Measurements from ENCODE around the gene CELSR1. TPM values are rescaled to one million over a fixed set of nuclear protein-coding genes. Genes with fewer than 3 reads are reported as not detected.

The CELSR1 gene
- polyA plus RNA-seq (2013, experiment 1 of 2), result 4.0 TPM
- 4.0 TPM for polyA plus RNA-seq (2013, experiment 2 of 2)

- peak within 1 kb of the TSS; percentile 51 for H3K18ac ChIP-seq (ENCODE audit: low read length)
- H3K9ac ChIP-seq (ENCODE audit: low read length), result peak within 1 kb of the TSS; percentile 50
- H3K79me1 ChIP-seq (ENCODE audit: low read length), result no peaks in the 10 kb centered on the region
- peak within 1 kb of the TSS; percentile 30 for H3K4me3 ChIP-seq (ENCODE audit: low read length)
- H4K8ac ChIP-seq (ENCODE audit: low read depth, low read length), result no peak within 1 kb of the TSS
- WGBS (ENCODE audit: extremely low coverage, insufficient coverage, low lambda C conversion rate), result no CpG with 5 or more reads among the region's 101 CpGs
- H3K23ac ChIP-seq (ENCODE audit: low read length), result no peak within 1 kb of the TSS
- peak; percentile 50 for DNase-seq
- no peaks in the 10 kb centered on the region for H3K36me3 ChIP-seq (ENCODE audit: control insufficient read depth, insufficient read depth, low read length)
- no peak within 1 kb of the TSS for H2BK120ac ChIP-seq (ENCODE audit: low read depth, low read length)
- no peak within 1 kb of the TSS for H2BK15ac ChIP-seq (replicated peaks; ENCODE audit: low read depth)
- no peaks in the 10 kb centered on the region for H3K79me2 ChIP-seq (ENCODE audit: control insufficient read depth, insufficient read depth, low read length)
- H3K4ac ChIP-seq (ENCODE audit: low read depth, low read length), result no peak within 1 kb of the TSS
- H2BK5ac ChIP-seq (ENCODE audit: low read length), result no peak within 1 kb of the TSS
- H3K4me2 ChIP-seq (ENCODE audit: low read length), result peak within 1 kb of the TSS; percentile 68
- H3K27me3 ChIP-seq (ENCODE audit: insufficient read depth, low read length, poor library complexity), result peaks cover 16% of the 10 kb centered on the region
- H2AK5ac ChIP-seq (ENCODE audit: low read length), result no peak within 1 kb of the TSS
- H4K5ac ChIP-seq (ENCODE audit: low read length), result no peak within 1 kb of the TSS
- H3K4me1 ChIP-seq (ENCODE audit: control insufficient read depth, low read depth, low read length), result no peaks in the 10 kb centered on the region
- H3K56ac ChIP-seq (ENCODE audit: low read length), result peak within 1 kb of the TSS; percentile 88
- no peak within 1 kb of the TSS for H3K27ac ChIP-seq (ENCODE audit: low read depth, low read length)
Measured at GRCh38 chr22:46537225-46537945, at the start of gene CELSR1. TSS of gene CELSR1 (minus strand) at chr22:46537620. CDS start at chr22:46537170, 450 bp downstream.

DNA sequence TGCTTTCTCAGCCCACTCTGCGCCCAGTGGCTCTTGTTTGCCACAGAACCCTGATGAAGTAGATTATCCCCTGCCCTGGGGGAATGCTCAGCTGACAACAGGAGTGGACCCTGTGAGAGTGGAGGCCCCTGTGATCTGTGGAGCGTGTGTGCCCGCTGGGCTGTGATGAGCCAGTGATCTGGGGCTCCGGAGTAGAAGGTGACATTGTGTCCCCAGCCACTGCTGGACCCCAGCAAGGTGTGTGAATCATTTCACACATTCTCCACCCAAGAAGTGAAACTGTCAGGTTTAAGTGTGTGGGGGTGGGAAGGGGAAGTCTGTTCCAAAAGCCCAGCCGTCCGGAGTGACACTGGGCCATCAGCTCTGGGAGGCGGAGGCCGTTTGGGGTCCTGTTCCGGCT lies 49.6 kb upstream of the CELSR1 start:
- Histone ChIP-seq H3K36me3 (ENCODE audit: control insufficient read depth, insufficient read depth, low read length) (no peaks in the 10 kb centered on the region), H3K27me3 (ENCODE audit: insufficient read depth, low read length, poor library complexity) (no peaks in the 10 kb centered on the region), H2BK15ac (replicated peaks; ENCODE audit: low read depth) (no peak overlapping the region), H3K4me3 (ENCODE audit: low read length) (no peak overlapping the region), H3K79me1 (ENCODE audit: low read length) (peaks cover 7% of the 10 kb centered on the region), H3K4me2 (ENCODE audit: low read length) (no peak overlapping the region), H3K18ac (ENCODE audit: low read length) (no peak overlapping the region), H4K5ac (ENCODE audit: low read length) (no peak overlapping the region), H3K4me1 (ENCODE audit: control insufficient read depth, low read depth, low read length) (peaks cover 9% of the 10 kb centered on the region), H3K56ac (ENCODE audit: low read length) (no peak overlapping the region), H3K27ac (ENCODE audit: low read depth, low read length) (no peak overlapping the region), H3K9ac (ENCODE audit: low read length) (no peak overlapping the region), H4K8ac (ENCODE audit: low read depth, low read length) (no peak overlapping the region), H2AK5ac (ENCODE audit: low read length) (no peak overlapping the region), H2BK5ac (ENCODE audit: low read length) (no peak overlapping the region), H2BK120ac (ENCODE audit: low read depth, low read length) (no peak overlapping the region), H3K79me2 (ENCODE audit: control insufficient read depth, insufficient read depth, low read length) (no peaks in the 10 kb centered on the region), H3K23ac (ENCODE audit: low read length) (no peak overlapping the region), H3K4ac (ENCODE audit: low read depth, low read length) (no peak overlapping the region)
- no peak for DNase-seq
- WGBS (ENCODE audit: extremely low coverage, insufficient coverage, low lambda C conversion rate), result no CpG with 5 or more reads among the region's 9 CpGs

DNA sequence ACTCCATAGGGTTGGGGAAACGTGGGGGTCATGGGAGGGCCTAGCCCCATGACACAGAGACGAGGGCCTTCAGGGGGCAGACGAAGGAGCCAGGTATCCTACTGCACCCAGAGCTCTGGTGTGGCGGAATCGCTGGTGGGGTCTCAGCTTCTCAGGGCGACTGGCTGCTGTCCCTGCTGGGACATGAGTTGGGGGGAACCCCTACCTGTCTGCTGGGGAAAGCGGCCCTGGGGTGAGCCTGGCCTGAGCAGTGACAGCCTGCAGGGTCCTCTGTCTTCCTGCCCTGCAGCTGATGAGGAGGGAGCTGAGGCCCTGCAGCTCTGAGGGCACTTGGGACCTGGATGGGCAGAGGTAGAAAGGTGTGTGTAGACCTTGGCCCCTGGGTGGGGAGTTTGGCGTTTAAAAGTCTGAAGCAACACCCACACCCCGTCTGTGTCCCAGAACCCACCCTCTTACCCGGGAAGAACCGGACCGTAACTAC lies 49.2 kb upstream of the CELSR1 start:
- H4K5ac ChIP-seq (ENCODE audit: low read length), result no peak overlapping the region
- peaks cover 7% of the 10 kb centered on the region for H3K79me1 ChIP-seq (ENCODE audit: low read length)
- no peak overlapping the region for H2AK5ac ChIP-seq (ENCODE audit: low read length)
- H3K18ac ChIP-seq (ENCODE audit: low read length), result no peak overlapping the region
- no peak overlapping the region for H3K4me2 ChIP-seq (ENCODE audit: low read length)
- H3K23ac ChIP-seq (ENCODE audit: low read length), result no peak overlapping the region
- H3K79me2 ChIP-seq (ENCODE audit: control insufficient read depth, insufficient read depth, low read length), result no peaks in the 10 kb centered on the region
- H3K4ac ChIP-seq (ENCODE audit: low read depth, low read length), result no peak overlapping the region
- H3K56ac ChIP-seq (ENCODE audit: low read length), result no peak overlapping the region
- H2BK120ac ChIP-seq (ENCODE audit: low read depth, low read length), result no peak overlapping the region
- H3K4me1 ChIP-seq (ENCODE audit: control insufficient read depth, low read depth, low read length), result peaks cover 9% of the 10 kb centered on the region
- no peaks in the 10 kb centered on the region for H3K36me3 ChIP-seq (ENCODE audit: control insufficient read depth, insufficient read depth, low read length)
- no peak for DNase-seq
- no peak overlapping the region for H3K9ac ChIP-seq (ENCODE audit: low read length)
- no peak overlapping the region for H3K4me3 ChIP-seq (ENCODE audit: low read length)
- H2BK5ac ChIP-seq (ENCODE audit: low read length), result no peak overlapping the region
- WGBS (ENCODE audit: extremely low coverage, insufficient coverage, low lambda C conversion rate), result no CpG with 5 or more reads among the region's 12 CpGs
- H3K27me3 ChIP-seq (ENCODE audit: insufficient read depth, low read length, poor library complexity), result no peaks in the 10 kb centered on the region
- H2BK15ac ChIP-seq (replicated peaks; ENCODE audit: low read depth), result no peak overlapping the region
- no peak overlapping the region for H3K27ac ChIP-seq (ENCODE audit: low read depth, low read length)
- H4K8ac ChIP-seq (ENCODE audit: low read depth, low read length), result no peak overlapping the region

- Histone ChIP-seq H2AK5ac (ENCODE audit: low read length) (no peak overlapping the region), H4K5ac (ENCODE audit: low read length) (no peak overlapping the region), H2BK5ac (ENCODE audit: low read length) (no peak overlapping the region), H3K36me3 (ENCODE audit: control insufficient read depth, insufficient read depth, low read length) (no peaks in the 10 kb centered on the region), H2BK120ac (ENCODE audit: low read depth, low read length) (no peak overlapping the region), H4K8ac (ENCODE audit: low read depth, low read length) (no peak overlapping the region), H3K56ac (ENCODE audit: low read length) (no peak overlapping the region), H3K4ac (ENCODE audit: low read depth, low read length) (no peak overlapping the region), H3K4me2 (ENCODE audit: low read length) (no peak overlapping the region), H3K23ac (ENCODE audit: low read length) (no peak overlapping the region), H3K18ac (ENCODE audit: low read length) (no peak overlapping the region), H3K79me2 (ENCODE audit: control insufficient read depth, insufficient read depth, low read length) (no peaks in the 10 kb centered on the region), H3K9ac (ENCODE audit: low read length) (no peak overlapping the region), H3K79me1 (ENCODE audit: low read length) (peaks cover 9% of the 10 kb centered on the region), H2BK15ac (replicated peaks; ENCODE audit: low read depth) (no peak overlapping the region), H3K27ac (ENCODE audit: low read depth, low read length) (no peak overlapping the region), H3K4me1 (ENCODE audit: control insufficient read depth, low read depth, low read length) (peaks cover 9% of the 10 kb centered on the region), H3K27me3 (ENCODE audit: insufficient read depth, low read length, poor library complexity) (no peaks in the 10 kb centered on the region), H3K4me3 (ENCODE audit: low read length) (no peak overlapping the region)
- no CpG with 5 or more reads among the region's 12 CpGs for WGBS (ENCODE audit: extremely low coverage, insufficient coverage, low lambda C conversion rate)
- no peak for DNase-seq
Measured at GRCh38 chr22:46586123-46586519, 48.7 kb upstream of the CELSR1 start.

DNA sequence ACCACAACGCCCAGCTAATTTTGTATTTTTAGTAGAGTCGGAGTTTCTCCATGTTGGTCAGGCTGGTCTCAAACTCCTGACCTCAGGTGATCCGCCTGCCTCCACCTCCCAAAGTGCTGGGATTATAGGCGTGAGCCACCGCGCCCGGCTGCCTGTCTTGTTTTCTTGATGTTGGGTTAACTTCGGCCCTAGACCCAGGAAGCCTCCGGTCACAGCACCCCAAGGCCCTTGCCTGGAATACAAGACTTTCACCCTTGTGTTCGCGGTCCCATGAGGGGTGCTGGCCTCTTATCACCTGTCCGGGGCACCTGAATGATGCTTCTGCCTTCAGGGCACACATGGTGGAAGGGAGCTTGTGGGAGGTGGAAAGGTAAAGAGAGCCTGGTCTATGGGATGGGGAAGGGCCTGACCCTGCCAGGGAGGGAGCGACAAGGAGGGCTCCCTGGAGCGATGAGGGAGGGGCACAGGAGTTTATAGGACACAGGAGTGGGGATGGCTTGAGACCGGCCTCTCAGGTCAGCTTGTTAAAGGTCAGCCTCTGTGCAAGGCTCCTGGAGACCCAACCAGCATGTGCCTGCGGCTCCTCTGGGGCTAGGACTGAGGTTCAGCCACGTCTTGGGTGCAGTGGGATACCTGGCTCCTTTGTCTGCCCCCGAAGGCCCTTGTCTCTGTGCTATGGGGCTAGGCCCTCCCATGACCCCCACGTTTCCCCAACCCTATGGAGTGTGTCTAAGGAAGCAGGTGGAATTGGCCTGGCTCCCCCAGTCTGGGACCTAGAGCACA lies 48.1 kb upstream of the CELSR1 start:
- no peak overlapping the region for H2BK15ac ChIP-seq (replicated peaks; ENCODE audit: low read depth)
- no peak overlapping the region for H4K5ac ChIP-seq (ENCODE audit: low read length)
- H3K79me1 ChIP-seq (ENCODE audit: low read length), result peaks cover 9% of the 10 kb centered on the region
- H4K8ac ChIP-seq (ENCODE audit: low read depth, low read length), result no peak overlapping the region
- H3K9ac ChIP-seq (ENCODE audit: low read length), result no peak overlapping the region
- H3K27ac ChIP-seq (ENCODE audit: low read depth, low read length), result no peak overlapping the region
- no peaks in the 10 kb centered on the region for H3K79me2 ChIP-seq (ENCODE audit: control insufficient read depth, insufficient read depth, low read length)
- no peak overlapping the region for H3K4me2 ChIP-seq (ENCODE audit: low read length)
- H3K56ac ChIP-seq (ENCODE audit: low read length), result no peak overlapping the region
- no peak overlapping the region for H3K4me3 ChIP-seq (ENCODE audit: low read length)
- no peak overlapping the region for H3K18ac ChIP-seq (ENCODE audit: low read length)
- H3K27me3 ChIP-seq (ENCODE audit: insufficient read depth, low read length, poor library complexity), result no peaks in the 10 kb centered on the region
- H3K23ac ChIP-seq (ENCODE audit: low read length), result no peak overlapping the region
- no CpG with 5 or more reads among the region's 19 CpGs for WGBS (ENCODE audit: extremely low coverage, insufficient coverage, low lambda C conversion rate)
- no peak overlapping the region for H2BK5ac ChIP-seq (ENCODE audit: low read length)
- H2AK5ac ChIP-seq (ENCODE audit: low read length), result no peak overlapping the region
- peaks cover 9% of the 10 kb centered on the region for H3K4me1 ChIP-seq (ENCODE audit: control insufficient read depth, low read depth, low read length)
- H2BK120ac ChIP-seq (ENCODE audit: low read depth, low read length), result no peak overlapping the region
- H3K4ac ChIP-seq (ENCODE audit: low read depth, low read length), result no peak overlapping the region
- no peaks in the 10 kb centered on the region for H3K36me3 ChIP-seq (ENCODE audit: control insufficient read depth, insufficient read depth, low read length)
- DNase-seq, result no peak

Measured in mesendoderm (in vitro differentiated cells).